Activated CD4-positive, alpha-beta T cell treated with anti-CD3 and anti-CD28 coated beads for 4 hours (primary cell): Measurements from ENCODE around the gene MAN2A1.
"Not testable (repeated sequence)": the region's sequence is repeated elsewhere in the genome, so short reads cannot be mapped to it uniquely, and the experiment has no call there.

ENCODE experiments used
- DNase-seq, 2 donors: peaks; one replicate each; pipeline ENCODE4 v3.0.0-alpha.2; 2020

MAN2A1 gene

DNA sequence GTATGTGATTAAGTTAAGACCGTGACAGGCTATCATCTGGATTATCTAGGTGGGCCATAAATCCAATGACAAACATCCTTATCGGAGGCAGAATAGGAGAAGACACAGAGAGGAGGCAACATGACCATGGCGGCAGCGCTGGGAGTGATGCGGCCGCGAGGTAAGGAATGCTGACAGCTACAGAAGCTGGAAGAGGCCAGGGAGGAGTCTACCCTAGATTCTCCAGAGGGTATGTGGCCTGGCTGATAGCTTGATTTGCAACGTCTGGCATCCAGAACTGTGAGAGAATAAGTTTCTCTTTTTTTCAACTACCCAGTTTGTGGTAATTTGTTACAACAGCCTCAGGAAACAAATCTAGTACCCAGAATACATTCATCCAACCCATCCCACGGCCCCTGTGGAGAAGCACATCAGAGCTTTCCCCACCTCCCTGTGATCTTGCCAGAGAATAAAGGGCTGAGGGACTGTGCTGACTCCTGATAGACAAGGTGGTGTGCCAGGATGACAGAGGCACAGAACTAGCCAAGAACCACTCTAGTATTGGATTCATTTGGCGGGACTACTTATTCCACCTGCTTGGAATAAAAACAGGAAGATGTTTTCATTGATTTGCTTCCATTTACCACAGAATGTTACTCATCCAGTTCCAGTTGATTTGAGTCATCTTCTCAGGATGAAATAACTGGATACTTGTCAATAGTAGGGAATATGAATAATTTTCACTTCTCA is 187.4 kb downstream of the MAN2A1 start:
- DNase-seq: no peak

DNA sequence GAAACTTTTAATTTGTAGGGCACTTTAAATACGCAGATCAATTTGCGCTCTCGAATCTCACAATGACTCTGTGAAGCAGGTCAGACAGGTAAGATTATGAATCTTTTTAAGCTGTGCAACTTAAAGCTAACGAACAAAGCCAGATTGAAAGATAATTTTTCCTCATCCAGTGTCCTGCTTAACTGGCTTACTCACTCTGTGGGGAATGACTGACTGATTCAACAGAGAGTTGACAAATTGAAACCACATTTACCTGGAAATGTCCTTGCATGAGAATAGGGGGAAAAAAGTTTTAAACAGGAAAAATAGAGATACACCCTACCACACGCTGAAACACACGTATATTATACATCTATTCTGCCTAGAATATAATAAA is 187.9 kb downstream of the MAN2A1 start:
- no peak for DNase-seq

DNA sequence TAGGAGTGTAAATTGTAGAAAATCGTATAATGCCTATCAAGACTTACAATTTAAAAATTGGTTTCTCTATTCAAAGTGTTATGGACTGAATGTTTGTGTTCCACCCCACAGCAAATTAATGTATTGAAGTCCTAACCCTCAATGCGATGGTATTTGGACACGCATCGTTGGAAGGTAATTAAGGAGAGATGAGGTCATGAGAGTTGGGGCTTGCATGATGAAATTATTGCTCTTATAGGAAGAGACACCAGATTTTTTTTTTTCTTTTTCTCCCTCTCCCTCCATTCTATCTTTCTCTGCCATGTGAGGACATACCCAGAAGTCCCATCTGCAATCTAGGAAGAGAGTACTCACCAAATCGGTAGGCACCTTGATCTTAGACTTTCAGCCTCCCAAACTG is 189.2 kb downstream of the MAN2A1 start:
- no peak for DNase-seq

DNA sequence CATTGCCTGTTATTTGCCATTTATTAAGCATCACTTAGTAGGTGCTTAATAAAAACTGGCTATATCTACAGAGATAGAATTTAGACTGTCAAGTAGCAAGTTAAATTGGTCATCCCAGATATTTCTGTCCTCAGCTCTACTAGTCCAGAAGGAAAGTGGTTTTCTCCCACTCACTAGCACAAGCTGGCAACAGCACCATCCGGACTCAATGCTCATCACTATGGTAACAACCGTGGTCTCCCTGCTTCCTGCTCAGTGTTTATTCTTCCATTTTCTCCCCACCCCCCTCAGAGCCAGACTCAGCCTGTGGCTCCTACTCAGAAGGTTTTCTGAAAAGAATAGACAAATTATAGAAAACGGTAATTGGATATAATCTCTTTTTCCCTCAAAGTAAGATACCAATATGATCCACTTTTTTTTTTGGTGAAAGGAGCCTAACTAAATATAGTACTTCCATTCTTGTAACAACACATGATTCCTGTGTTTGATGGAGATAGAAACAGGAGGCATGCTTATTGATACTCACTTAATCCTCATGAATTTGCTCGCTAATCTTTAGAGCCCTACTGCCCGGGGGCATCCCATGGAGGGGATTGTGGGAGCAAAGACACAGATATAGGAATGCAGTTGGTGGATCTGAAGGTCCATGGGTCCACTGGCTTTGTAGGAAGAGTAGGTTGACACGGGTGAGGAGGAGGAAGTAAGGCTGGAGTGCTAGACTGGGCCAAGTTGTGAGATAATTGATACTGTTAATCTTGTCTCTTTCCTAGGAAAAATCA is 191.4 kb downstream of the MAN2A1 start:
- DNase-seq: no peak

DNA sequence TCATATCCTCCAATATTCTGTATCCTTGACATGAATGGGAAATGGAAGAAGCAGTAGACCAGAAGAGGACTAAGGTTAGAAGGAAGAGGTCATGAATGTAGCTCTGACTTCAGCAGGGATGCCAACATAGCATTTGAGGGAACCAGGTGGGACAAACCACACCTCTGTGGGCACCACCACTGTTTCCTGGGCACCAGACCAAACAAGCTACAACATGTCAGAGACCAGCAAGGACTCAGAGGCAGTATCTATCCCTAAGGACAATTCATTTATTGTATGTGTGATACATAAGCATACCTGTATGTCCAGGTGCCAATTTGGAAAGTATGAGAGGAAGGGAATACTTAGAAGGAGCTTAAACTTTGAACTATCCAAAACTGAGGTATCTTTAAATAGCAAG is 192.8 kb downstream of the MAN2A1 start:
- DNase-seq: no peak

DNA sequence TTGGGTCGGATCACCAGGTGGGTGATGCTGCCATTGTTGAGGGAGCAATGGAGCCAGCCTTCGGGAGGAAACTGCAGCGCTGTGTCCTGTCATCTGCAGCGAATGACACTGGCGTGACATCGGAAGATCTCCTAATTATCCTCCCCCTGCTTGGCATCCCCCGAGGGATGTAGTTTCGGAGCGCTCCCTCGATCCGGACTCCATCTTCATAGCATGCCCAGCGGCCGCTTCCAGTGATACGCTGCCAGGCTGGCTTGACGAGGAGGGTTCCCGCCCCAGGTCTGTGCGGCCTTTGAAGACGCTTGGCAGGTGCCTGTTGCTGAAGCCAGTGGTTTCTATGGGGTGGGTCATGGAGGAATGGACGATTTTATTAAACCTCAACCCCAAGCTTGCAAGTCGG is 194.9 kb downstream of the MAN2A1 start:
- no peak for DNase-seq

DNA sequence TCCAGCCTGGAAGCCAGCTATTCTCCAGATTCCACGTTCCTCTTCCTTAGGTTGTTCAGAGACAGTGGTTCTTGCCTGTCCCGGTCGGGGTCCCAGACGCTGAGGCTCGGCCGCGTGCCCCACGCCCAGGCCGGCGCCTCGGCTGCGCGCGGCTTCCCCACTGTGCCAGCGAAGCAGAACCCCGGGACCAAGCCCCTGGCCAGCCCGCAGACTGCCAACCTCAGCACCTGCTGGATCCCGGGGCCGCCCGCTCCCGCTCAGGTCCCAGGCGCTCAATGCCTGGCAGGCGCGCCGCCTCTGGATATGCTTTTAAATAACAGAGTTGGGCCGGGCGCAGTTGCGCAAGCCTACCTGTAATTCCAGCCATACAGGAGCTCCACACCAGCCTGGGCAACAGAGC is 195.5 kb downstream of the MAN2A1 start:
- DNase-seq: no peak

DNA sequence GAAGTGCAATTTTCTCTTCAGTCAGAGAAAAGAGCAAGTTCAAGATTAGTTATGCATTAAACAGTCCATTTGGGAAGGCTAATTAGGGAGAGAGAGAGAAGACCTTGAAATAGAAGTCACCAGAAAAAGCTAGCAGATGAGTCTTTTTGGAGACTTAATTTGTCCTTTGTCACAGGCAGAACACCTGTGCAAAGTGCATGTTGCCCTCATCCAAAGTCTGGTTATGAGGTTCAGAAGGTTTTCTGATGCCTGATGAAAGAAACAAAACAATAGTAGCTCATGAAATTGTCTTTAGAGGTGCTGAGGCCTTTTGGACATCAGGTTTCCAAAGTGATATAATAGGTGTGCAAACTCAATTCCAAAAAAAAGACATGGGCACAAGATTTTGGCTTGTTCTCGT is 199.3 kb downstream of the MAN2A1 start:
- DNase-seq: no peak

DNA sequence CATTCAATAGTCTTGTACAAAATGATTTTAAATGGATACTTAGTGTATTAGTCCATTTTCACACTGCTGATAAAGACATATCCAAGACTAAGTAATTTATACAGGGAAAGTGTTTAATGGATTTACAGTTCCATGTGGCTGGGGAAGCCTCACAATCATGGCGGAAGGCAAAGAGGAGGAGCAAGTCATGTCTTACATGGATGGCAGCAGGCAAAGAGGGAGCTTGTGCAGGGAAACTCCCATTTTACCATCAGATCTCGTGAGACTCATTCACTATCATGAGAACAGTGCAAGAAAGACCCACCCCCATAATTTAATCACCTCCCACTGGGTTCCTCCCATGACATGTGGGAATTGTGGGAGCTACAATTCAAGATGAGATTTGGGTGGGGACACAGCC is 203.5 kb downstream of the MAN2A1 start:
- DNase-seq: not testable (repeated sequence)

DNA sequence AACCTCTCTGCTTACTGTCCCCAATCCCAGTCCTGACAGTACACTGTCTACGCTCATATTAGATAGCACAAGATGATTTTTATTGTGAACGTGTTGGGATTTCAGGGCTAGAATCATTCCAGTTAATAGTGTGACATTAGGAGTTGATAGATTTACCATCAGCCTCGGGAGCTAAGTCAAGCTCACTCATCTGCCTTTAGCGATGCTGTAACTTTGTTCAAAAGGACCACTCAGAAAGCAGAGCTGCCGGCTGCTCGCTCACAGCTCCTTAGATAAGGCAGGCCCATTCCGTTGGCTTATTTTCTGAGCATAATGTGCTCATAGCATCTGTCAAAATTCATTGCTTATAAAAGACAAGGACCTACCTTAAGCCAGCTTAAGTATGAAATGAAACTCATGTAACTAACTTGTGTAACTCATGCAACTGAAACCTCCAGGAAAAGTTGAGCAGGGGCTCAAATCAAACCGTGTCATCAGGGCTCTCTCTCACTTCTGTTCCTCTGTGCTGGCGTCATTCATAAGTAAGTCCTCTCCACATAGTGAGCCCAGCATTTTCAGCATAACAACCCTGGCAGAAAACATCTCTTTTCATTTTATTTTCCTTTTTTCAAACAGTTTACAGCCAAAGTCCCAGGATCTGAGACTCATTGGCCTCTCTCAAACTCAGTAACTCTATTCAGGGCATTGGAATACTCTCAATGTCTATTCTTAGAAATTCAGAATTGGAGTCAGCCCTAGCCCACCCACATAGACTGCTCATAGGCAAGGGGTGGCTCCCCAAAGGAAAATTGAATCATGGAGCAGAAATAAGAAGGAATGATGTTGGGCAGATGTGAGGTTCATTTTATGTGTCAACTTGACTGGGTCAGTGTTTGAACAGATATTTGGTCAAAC is 208.8 kb downstream of the MAN2A1 start:
- DNase-seq: no peak

DNA sequence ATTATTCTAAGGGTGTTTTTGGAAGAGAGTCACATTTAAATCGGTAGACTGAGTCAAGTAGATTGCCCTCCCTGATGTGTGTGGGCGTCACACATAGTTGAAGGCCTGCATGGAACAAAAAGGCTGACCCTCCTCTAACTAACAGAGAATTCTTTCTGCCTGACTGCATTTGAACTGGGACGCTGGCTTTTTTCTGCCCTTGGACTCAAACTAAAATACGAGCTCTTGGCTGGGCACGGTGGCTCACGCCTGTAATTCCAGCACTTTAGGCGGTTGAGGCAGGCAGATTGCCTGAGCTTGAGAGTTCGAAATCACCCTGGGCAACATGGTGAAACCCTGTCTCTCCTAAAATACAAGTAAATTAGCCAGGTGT is 209.4 kb downstream of the MAN2A1 start:
- no peak for DNase-seq

DNA sequence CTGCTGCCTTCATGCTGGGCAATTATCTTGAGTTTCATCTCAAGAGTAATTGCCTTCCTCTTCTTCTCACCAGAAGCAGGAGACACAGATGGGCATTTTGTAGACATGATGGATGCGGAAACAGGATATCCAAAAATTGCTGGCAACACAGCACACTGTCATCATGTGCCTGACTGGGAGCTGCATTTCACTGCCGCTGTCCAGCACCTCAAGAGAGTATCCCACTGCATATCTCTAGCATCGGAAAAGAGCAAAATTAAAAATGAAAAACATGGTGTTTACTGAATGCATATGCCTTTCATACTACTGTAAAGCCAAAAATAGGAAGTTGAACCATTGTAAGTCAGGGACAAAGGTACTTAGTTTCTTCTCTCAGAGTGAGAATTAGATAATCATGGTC is 210.7 kb downstream of the MAN2A1 start:
- DNase-seq: no peak

DNA sequence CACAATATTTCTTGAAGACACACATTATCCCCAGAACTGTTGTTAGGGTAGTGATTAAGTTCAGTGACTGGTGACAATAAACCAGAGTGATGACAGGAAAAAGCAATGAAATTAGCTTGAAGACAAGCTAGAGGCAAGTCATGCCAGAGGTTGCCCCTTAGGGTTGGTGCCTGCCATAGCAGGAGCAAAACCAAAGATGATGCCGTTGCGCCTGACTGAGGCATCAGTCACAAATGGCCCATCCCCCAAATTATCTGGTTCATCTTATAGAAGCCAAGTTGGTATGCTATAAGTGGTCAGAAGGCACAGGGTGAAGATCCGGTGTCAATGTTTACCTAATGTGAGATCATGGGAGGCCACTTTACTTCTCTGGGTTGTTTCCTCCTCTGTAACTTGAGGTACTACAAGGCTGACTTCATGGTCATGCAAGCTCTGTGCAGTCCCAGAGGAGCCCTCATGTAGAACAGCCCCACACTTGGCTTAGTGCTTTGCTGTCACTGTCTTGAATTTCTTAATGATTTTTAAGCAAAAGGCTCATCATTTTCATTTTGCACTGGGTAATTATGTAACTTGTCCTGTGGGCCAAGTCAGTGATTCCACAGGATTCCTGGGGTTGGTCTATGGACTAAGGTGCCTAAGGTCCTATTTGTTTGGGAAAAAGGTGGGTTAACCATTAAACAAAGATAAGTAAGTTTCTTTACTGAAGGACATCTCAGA is 211.3 kb downstream of the MAN2A1 start:
- DNase-seq: no peak

DNA sequence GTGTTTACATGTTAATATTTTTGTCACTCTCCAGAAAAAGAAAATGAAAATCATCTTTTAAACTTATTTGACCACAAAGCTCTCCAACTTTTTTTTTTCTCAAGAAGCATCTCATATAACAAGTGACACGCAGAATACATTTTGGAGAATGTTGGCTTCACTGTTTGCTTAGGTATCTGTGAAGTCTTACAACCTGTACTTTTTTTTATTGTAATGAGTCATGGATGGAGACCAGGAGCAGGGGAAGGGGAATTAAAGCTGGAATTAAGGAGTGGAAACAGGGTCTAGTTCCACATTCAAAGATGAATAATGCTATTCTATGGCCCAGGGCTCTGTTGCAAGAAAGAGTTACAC is 211.9 kb downstream of the MAN2A1 start:
- DNase-seq: no peak

DNA sequence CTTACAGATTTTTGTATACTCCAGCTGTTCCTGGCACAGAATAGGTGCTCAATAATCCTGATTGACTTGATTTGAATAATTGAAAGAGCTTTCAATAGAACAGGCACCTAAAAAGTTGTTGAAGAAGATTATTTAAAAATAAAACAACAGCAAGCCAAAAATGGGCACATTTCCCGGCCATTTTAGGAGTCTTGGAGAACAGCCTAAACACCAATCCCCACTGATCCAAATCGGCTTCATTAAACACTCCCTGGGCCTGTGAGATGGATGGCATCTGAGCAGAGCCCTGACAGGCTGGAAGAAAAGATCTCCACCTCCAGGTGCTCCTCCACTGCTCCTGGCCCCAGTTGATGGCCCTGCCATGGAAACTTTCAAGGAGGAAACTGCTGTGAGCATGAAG is 213.3 kb downstream of the MAN2A1 start:
- no peak for DNase-seq

DNA sequence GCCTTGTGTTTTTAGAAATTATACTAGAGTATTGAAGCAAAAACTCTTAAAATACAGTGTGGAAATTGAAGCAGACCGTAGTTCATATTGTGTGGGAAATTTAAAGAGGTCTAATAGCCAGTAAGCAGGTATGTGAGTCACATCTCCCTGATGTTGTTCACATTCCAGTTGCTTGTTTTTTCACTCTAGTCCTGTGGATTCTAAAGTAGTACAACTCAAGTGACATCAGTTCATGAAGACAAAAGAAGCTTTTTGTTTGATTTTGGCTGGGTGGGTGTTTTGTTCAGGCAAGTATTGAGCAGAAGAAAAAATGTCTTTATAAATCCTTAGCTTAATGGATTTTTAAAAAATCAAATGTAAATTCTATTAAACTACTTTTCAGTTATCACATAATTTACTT is 216.2 kb downstream of the MAN2A1 start:
- no peak for DNase-seq

DNA sequence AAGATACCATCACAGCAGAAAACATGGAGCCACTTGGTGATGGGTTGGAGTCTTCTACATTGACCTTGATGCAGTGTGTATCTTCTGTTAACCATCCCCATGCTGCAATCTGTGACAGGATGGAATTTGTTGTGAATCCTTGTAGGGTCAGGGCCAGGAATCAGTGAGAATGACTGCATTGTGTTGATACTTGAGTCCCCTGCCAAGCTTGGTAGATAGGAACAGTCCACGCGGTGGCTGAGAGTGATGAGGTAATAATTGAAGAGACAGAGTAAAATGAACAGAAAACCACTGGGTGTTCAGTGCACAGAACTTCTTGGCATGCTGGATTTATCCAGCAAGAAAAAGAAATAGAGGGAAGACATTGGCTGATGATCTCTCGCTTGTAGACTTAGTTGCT is 217.5 kb downstream of the MAN2A1 start:
- DNase-seq: no peak

DNA sequence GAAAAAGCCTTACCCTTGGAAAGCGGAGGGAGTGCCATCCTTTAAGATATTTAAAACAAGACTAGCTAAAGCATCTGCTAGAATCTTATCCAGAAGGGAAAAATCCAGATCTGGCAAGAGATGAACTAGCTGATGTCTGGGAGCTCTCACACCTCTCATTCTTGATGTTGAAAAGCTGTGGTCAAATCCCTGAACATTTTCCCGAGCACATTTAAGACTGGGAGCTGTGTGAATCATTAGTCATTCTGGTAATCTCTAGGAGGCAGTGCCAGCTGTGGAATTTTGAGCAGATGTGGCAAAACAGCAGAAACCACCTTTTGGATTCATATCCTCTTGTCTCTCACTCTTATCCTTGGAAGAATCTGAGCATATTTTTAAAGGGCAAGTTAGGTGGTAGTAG is 218.0 kb downstream of the MAN2A1 start:
- DNase-seq: no peak

DNA sequence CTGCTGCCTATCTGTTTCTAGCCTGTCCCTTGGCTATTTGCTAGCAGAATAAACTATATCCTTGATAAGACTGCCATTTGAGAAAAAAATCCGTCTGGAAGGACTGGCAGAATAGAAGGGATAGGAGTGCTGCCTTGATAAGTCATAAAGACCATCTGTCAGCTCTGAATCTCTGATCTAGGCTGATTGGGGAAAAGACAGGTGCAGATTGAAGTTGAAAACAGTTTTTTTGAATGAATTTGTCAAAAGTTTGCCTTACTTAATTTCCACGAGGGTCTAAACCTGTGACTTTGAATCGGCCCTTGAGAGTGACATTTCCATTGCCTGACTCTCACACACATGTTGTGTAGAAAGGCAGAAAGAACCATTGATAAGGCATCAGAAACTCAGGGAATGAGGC is 218.6 kb downstream of the MAN2A1 start:
- DNase-seq: no peak

DNA sequence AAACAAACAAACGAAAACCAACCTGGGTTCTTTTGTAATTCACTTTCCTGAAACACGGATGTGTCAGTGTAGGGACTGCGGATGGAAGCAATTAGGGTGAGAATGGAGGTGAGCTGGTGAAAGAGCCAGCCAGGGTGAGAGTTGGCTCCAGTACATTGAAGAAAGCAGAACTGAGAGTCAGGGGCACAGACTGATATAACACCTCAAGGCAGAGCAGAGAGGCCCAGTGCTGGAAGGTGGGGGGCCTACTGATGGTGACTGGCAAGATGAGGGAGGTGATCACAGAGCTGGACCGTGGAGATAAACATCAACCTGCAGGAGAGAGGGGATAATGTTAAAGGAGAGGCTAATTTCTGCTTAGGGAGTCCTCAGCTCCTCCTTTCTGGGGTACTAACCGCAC is 221.1 kb downstream of the MAN2A1 start:
- no peak for DNase-seq

DNA sequence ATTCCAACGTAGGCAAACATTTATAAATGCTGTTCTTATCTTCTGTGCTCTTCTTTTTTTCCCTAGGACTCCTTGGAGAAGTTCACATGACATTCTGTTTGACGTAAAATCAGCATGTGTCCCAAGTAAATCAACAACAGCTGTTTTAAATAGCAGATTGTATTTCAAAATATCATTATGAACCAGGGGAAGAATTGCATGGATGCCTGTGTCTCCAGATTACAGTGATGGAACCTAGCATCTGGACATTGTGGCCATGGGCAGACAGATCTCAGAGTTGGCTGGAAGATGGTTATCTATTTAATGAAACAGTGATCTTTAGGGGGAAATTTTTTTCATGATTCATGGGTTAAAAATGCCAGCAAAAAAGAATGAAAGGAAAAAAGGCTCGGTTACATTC is 222.0 kb downstream of the MAN2A1 start:
- DNase-seq: no peak

DNA sequence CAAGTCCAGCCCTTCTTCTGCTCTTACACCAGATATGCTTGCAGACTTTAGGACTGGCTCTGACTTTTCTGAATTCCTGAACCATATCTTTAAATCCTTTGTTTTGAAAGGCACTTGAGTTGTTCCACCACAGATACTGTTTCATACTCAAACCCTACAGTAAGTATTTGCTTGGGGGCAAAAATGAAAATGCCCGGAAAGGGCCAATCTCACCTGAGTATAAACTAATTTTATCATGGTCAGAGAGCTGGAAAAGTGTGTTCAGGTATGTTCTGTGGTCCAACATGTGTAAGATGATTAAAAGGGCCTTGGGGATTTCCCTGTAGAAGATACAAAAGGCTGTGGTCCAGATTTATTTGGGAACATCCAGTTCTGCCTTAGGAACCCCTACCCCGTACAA is 225.2 kb downstream of the MAN2A1 start:
- DNase-seq: no peak

DNA sequence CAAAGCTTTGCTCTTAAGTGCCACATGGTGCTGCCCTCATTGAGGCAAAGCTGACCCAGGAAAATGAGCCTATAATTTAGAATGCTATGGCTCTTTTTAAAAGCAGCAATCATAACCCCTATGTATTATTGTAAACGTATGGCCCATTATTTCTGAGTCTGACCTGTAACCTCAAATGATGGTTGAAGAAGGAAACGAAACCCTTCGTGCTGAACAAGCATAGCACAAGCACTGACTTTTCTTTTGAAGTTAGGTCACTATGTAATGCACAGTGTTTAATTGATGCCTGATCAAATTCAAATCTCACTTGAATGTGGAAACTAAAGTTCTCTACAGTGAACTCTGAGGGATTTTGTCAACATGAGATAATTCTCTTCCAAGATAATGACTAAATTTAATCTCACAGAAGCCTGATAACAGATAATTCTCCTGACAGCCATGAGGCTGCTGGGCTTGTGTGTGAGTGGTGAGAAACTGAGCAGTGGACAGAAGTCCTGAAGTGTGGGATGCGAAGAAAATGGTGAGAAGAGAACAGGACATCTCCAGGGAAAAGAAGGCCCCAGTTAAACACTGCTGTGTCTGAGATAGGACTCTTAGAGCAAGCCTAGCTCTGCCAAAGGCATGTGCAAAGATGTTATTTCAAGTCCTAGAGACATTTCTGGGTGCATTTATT is 226.9 kb downstream of the MAN2A1 start:
- DNase-seq: no peak
